Mucosa of descending colon (tissue), 3 donors: ENCODE data around the gene RAPGEF6. TPM values are rescaled to one million over a fixed set of nuclear protein-coding genes. Genes with fewer than 3 reads are reported as not detected.
A peak's percentile ranks its signal among the peaks of the same experiment; 100 is the strongest.

Source experiments
- ATAC-seq: fragments of 200-7000 bp; cut with Tn5 transposase; one replicate; pipeline ENCODE4 v1.9.1; 2020; ENCODE audit warnings: mild to moderate bottlenecking, moderate library complexity
- DNase-seq, 3 donors: peaks; one replicate each; pipeline ENCODE4 v3.0.0-alpha.2; 2020
- H3K36me3 ChIP-seq: fragments of 200-600 bp; one replicate; pipeline ENCODE4 v1.8.0; 2021; ENCODE audit warnings: low read depth, mild to moderate bottlenecking
- H3K4me1 ChIP-seq: fragments of 200-600 bp; one replicate; pipeline ENCODE4 v1.8.0; 2021; ENCODE audit warnings: low read depth, mild to moderate bottlenecking
- H3K4me3 ChIP-seq: fragments of 200-600 bp; one replicate; pipeline ENCODE4 v1.8.0; 2021; ENCODE audit warnings: mild to moderate bottlenecking
- H3K9me3 ChIP-seq: fragments of 200-600 bp; one replicate; pipeline ENCODE4 v1.8.0; 2021; ENCODE audit warnings: mild to moderate bottlenecking
- intact Hi-C, 2 donors: fragments of 100-400 bp; cut with DNase I in 1 of 2; cut with micrococcal nuclease in 1 of 2; formaldehyde crosslinking; loops; one replicate each; pipeline versions ENCODE4 v1.11.0 to v1.11.1; 2022; cut with DNase I, micrococcal nuclease
- total RNA-seq, 3 donors: library from RNA; stranded (reverse); fragmentation: NEBNext Ultra II Directional in 2 of 3; extraction: Animal tissue kit (Norgen Biotek cat#: 25700) in 2 of 3; gene quantifications; one replicate each; pipeline versions ENCODE4 v1.2.1 to v1.2.4, GENCODE V29; 2021 to 2023
- TF ChIP-seq, protein P1 (sequence below): fragments of 200-600 bp; IDR thresholded peaks from one replicate; pipeline ENCODE4 v1.8.0; 2022; ENCODE audit warnings: antibody characterized with exemption, mild to moderate bottlenecking
- donor health status: DM: no; HTN: no; CAD: no; lungs with moderate emphysema.
- donor health status: DM: no; HTN: no; CAD: no.
- donor health status: DM: no; HTN: yes; CAD: no.

The RAPGEF6 gene
- total RNA-seq, 3 donors from 2014 or later: 21.4 to 22.1 (median 21.5) TPM

DNA sequence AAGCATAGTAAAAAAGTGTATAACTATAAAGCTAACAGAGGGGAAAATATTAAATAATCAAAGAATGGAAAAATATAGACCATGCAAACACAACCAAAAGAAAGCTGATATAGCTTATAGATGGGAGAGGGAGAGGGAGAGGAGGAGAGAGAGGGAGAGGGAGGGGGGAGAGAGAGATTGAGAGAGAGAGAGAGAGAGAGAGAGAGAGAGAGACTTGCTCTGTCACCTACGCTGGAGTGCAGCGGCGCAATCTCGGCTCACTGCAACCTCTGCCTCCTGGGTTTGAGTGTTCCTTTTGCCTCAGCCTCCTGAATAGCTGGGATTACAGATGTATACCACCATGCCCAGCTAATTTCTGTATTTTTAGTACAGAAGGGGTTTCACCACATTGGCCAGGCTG lies 110.6 kb downstream of the RAPGEF6 start:
- ATAC-seq (no peak), DNase-seq (no peak)
- H3K4me1 ChIP-seq: no peaks in the 10 kb centered on the region
- no peaks in the 10 kb centered on the region for H3K36me3 ChIP-seq
- no peaks in the 10 kb centered on the region for H3K9me3 ChIP-seq
- TF ChIP-seq, protein P1, sequence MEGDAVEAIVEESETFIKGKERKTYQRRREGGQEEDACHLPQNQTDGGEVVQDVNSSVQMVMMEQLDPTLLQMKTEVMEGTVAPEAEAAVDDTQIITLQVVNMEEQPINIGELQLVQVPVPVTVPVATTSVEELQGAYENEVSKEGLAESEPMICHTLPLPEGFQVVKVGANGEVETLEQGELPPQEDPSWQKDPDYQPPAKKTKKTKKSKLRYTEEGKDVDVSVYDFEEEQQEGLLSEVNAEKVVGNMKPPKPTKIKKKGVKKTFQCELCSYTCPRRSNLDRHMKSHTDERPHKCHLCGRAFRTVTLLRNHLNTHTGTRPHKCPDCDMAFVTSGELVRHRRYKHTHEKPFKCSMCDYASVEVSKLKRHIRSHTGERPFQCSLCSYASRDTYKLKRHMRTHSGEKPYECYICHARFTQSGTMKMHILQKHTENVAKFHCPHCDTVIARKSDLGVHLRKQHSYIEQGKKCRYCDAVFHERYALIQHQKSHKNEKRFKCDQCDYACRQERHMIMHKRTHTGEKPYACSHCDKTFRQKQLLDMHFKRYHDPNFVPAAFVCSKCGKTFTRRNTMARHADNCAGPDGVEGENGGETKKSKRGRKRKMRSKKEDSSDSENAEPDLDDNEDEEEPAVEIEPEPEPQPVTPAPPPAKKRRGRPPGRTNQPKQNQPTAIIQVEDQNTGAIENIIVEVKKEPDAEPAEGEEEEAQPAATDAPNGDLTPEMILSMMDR: no peak
- no peak overlapping the region for H3K4me3 ChIP-seq
- intact Hi-C loops: no loop called here

DNA sequence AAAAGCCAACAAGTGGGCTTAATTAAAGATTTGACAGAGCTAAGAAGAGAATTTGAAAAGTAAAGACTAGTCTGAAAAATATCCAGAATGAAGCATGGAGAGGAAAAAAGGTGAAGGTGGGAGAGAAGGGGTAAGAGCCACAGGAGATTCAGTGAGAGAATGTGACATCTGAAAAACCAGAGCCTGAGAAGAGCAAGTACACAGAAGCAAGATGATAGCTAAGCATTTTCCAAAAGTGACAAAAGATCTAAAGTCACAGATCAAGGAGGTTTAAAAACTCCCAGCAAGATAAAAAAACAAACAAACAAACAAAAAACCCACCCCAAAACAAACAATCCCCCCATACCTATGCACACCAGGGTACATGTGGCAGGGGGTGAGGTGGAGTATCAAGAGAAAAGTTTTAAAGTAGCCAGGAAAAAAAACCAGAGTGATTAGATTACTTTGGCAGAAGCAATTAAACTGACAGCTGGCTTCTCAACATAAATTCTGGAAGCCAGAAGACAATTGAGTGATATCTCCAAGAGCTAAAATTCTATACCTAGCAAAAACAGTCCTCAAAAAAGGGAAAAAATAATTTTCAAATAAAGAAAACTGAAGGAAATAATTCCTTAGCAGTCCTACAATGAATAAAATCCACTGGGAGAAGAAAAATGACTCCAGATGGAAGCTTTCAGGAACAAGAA lies 111.4 kb downstream of the RAPGEF6 start:
- Histone ChIP-seq H3K4me1 (no peaks in the 10 kb centered on the region), H3K36me3 (no peaks in the 10 kb centered on the region), H3K9me3 (no peaks in the 10 kb centered on the region), H3K4me3 (no peak overlapping the region)
- TF ChIP-seq, protein P1: no peak
- ATAC-seq: no peak
- intact Hi-C loops: no loop called here
- no peak for DNase-seq

GRCh38 chr5:131521252-131521651 lies 113.8 kb downstream of the RAPGEF6 start:
- H3K4me1 ChIP-seq: no peaks in the 10 kb centered on the region
- no peaks in the 10 kb centered on the region for H3K9me3 ChIP-seq
- ATAC-seq: no peak
- no peak for DNase-seq
- H3K36me3 ChIP-seq: no peaks in the 10 kb centered on the region
- TF ChIP-seq, protein P1: no peak
- H3K4me3 ChIP-seq: no peak overlapping the region
- intact Hi-C loops: no loop called here

GRCh38 chr5:131515348-131515747 lies 119.7 kb downstream of the RAPGEF6 start:
- DNase-seq (no peak), ATAC-seq (no peak)
- intact Hi-C loops: no loop called here
- Histone ChIP-seq H3K4me3 (no peak overlapping the region), H3K4me1 (no peaks in the 10 kb centered on the region), H3K36me3 (no peaks in the 10 kb centered on the region), H3K9me3 (no peaks in the 10 kb centered on the region)
- TF ChIP-seq, protein P1: no peak

- peak; percentile 65 for ATAC-seq
Measured at GRCh38 chr5:131514316-131515283, 120.4 kb downstream of the RAPGEF6 start.

More at GRCh38 chr5:131514316-131515283, 120.4 kb downstream of the RAPGEF6 start:
- Histone ChIP-seq H3K9me3 (no peaks in the 10 kb centered on the region), H3K4me1 (no peaks in the 10 kb centered on the region), H3K36me3 (no peaks in the 10 kb centered on the region), H3K4me3 (no peak overlapping the region)
- TF ChIP-seq, protein P1: no peak
- DNase-seq: no peak
- intact Hi-C loops: no loop called here
